GM12865 (cell line): Measurements from ENCODE around the gene ZBTB4.
A peak's percentile ranks its signal among the peaks of the same experiment; 100 is the strongest.

Source experiments
- DNase-seq: peaks from one replicate; pipeline ENCODE4 v3.0.0; 2010; ENCODE audit warnings: low read depth
- H3K4me3 ChIP-seq: 2 replicates; pipeline ENCODE4 v1.5.1; 2011; ENCODE audit warnings: mild to moderate bottlenecking, low read depth, low read length, control low read depth
- TF ChIP-seq, protein P1 (sequence below): IDR thresholded peaks from 2 replicates; pipeline ENCODE4 v1.5.1; 2011; ENCODE audit warnings: low read length, control low read depth, low read depth, inconsistent platforms; ENCODE audit not compliant: insufficient read depth; ENCODE audit errors: missing control alignments

The ZBTB4 gene

GRCh38 chr17:7445619-7445968 lies 33.8 kb downstream of the ZBTB4 start:
- no peak for DNase-seq
- no peak overlapping the region for H3K4me3 ChIP-seq

DNA sequence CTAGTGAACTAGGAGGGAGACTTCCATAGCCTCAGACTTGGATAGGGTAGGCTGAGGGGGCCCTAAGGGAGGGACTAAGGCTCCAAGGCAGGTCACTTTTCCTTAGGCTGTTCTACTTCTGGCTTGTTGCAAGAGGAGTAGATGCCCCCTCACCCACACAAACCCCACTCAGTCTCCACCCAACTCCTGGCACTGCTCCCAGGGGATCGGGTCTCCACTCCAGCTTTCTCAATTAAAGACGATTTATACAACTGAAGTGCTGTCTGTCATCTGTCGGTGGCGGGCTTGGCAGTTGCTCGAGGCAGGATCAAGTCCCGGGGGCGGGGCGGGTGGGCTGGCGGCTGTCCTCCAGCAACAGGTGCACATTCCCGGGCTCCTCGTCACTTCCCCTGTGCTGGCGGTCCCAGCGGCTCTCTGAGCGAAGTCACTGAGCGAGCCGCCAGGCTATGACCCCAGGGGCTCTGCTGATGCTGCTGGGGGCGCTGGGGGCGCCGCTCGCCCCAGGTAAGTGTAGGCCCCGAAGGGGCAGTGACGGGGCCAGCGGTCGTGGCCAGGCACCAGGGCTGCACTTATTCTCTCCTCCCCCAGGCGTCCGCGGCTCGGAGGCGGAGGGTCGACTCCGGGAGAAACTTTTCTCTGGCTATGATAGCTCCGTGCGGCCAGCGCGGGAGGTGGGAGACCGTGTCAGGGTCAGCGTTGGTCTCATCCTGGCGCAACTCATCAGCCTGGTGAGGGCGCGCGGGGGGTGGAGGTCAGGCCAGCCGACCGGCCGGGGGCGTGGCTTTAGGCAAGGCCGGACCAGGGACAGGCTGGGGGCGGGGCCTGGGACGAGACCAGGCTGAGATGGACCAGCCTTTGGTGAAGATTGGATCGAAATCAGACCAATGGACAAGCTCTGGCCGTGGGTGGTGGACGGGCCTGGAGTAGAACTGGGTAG lies 34.5 kb downstream of the ZBTB4 start, which contains the start of gene CHRNB1:
CHRNB1 (plus strand) TSS at position 380 of the 937 bp plus-strand sequence; CDS start at position 447, 67 bp downstream.
- DNase-seq, result peak; percentile 35
- peak within 1 kb of the TSS; percentile 26 for H3K4me3 ChIP-seq
- TF ChIP-seq, protein P1, sequence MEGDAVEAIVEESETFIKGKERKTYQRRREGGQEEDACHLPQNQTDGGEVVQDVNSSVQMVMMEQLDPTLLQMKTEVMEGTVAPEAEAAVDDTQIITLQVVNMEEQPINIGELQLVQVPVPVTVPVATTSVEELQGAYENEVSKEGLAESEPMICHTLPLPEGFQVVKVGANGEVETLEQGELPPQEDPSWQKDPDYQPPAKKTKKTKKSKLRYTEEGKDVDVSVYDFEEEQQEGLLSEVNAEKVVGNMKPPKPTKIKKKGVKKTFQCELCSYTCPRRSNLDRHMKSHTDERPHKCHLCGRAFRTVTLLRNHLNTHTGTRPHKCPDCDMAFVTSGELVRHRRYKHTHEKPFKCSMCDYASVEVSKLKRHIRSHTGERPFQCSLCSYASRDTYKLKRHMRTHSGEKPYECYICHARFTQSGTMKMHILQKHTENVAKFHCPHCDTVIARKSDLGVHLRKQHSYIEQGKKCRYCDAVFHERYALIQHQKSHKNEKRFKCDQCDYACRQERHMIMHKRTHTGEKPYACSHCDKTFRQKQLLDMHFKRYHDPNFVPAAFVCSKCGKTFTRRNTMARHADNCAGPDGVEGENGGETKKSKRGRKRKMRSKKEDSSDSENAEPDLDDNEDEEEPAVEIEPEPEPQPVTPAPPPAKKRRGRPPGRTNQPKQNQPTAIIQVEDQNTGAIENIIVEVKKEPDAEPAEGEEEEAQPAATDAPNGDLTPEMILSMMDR, result no peak

More at GRCh38 chr17:7445619-7445968, 33.8 kb downstream of the ZBTB4 start:
- TF ChIP-seq, protein P1, result no peak

GRCh38 chr17:7443499-7444485 lies 35.6 kb downstream of the ZBTB4 start:
- no peak for DNase-seq
- no peak overlapping the region for H3K4me3 ChIP-seq
- TF ChIP-seq, protein P1, result no peak

DNA sequence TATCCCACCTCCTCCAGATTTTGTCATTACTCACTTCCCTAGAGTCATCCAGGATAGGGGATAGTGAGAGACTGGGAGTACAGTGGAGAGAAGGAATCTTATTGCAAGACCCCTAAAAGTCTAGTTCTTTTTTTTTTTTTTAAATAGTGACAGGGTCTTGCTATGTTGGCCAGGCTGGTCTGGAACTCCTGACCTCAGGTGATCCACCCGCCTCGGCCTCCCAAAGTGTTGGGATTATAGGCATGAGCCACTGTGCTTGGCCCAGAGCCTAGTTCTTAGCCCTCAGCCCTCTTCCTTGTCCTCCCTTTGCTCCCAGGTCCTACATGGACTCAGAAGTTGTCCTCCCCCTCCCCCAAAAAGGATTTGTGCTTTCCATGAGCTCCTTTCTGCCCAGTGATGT lies 37.3 kb downstream of the ZBTB4 start:
- no peak overlapping the region for H3K4me3 ChIP-seq
- TF ChIP-seq, protein P1, result no peak

GRCh38 chr17:7441266-7441665 lies 38.2 kb downstream of the ZBTB4 start:
- DNase-seq, result no peak
- peak overlapping the region; percentile 92 for H3K4me3 ChIP-seq
- TF ChIP-seq, protein P1, result no peak

More for the DNA sequence above, 37.3 kb downstream of the ZBTB4 start:
- DNase-seq, result no peak

DNA sequence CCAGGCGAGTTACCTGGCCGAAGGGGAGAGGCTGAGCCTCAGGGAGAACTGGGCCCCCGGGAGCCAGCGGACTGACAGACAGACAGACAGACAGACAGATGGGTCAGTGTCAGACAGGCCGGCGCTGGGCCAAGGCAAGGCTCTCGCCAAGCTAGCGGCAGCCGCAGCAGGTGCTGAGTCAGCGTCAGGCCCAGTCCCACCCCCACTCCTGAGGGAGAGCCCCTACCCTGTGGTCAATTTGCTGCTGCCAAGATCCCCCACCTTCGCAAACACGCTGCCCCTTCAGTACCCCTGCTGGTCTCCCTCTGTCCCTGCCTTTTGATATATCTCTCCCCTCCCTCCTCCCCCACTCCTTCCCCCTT lies 38.6 kb downstream of the ZBTB4 start:
- peak overlapping the region; percentile 92 for H3K4me3 ChIP-seq
- peak; percentile 51 for DNase-seq

More for the DNA sequence above, 38.6 kb downstream of the ZBTB4 start:
- TF ChIP-seq, protein P1, result no peak
